HCT116 (cell line): ENCODE measurements around the gene DPP6. TPM values are rescaled to one million over a fixed set of nuclear protein-coding genes. Genes with fewer than 3 reads are reported as not detected.
A peak's percentile ranks its signal among the peaks of the same experiment; 100 is the strongest.
"Not testable (repeated sequence)": the region's sequence is repeated elsewhere in the genome, so short reads cannot be mapped to it uniquely, and the experiment has no call there.

Experiments
- ATAC-seq: fragments of 200-7000 bp; cut with Tn5 transposase; 2 replicates; pipeline ENCODE4 v1.9.1; 2020; ENCODE audit warnings: mild to moderate bottlenecking, moderate library complexity
- BruUV-seq: library from RNA; stranded (reverse); fragments of 400-500 nt; replicated peaks from 2 replicates; lab custom pipeline; 2021; lab: Mats Ljungman, UMichigan
- CTCF ChIA-PET: fragments of 300-600 bp; sonication (Branson Sonifier 250); formaldehyde crosslinking; loops from one replicate; lab custom pipeline; 2021; ENCODE audit warnings: antibody characterized with exemption; lab: Charles Lee
- POLR2A ChIA-PET: fragments of 300-600, 350-600 bp; sonication (Branson Sonifier 250); formaldehyde crosslinking; loops from one replicate; lab custom pipeline; 2021; ENCODE audit warnings: antibody characterized with exemption; lab: Charles Lee
- RAD21 ChIA-PET, 2 experiments: fragments of 300-600 bp; sonication (Branson Sonifier 250); formaldehyde crosslinking; loops; one replicate each; lab custom pipeline; 2023; ENCODE audit warnings: low total read pairs in 2 of 2; ENCODE audit not compliant: uncharacterized antibody in 2 of 2, unreplicated experiment in 2 of 2, low non-redundant PET in 1 of 2; lab: Charles Lee
- DNase-seq: peaks from one replicate; pipeline ENCODE4 v3.0.0-alpha.2; 2010; ENCODE audit warnings: low read depth, low spot score
- H2AFZ ChIP-seq: fragments of 200-600 bp; shearing (Covaris generic), sonication (generic); 2 replicates; pipeline ENCODE4 v1.6.1; 2017; ENCODE audit warnings: low read depth, mixed run types, mixed read lengths, antibody characterized with exemption, low read length; ENCODE audit not compliant: poor library complexity, severe bottlenecking
- H3K27ac ChIP-seq: 2 replicates; pipeline ENCODE4 v1.5.1; 2012; ENCODE audit warnings: low read depth, low read length
- H3K27me3 ChIP-seq: fragments of 200-600 bp; sonication (generic); 2 replicates; pipeline ENCODE4 v1.6.1; 2016; ENCODE audit warnings: mixed run types, low read length, mixed read lengths; ENCODE audit not compliant: insufficient read depth
- H3K36me3 ChIP-seq, 2 experiments: fragments of 200-500 bp in 1 of 2; fragments of 200-600 bp in 1 of 2; sonication (Bioruptor generic) in 1 of 2; sonication (generic) in 1 of 2; 2 replicates each; pipeline versions ENCODE4 v1.5.1 to v1.6.1; 2014 to 2016; ENCODE audit warnings: low read length in 2 of 2, inconsistent platforms in 1 of 2, mixed read lengths in 1 of 2, mixed run types in 1 of 2; ENCODE audit not compliant: insufficient read depth in 2 of 2, control insufficient read depth in 1 of 2
- H3K4me1 ChIP-seq, 2 experiments: fragments of 200-600 bp in 1 of 2; sonication (generic) in 1 of 2; 2 replicates each; pipeline versions ENCODE4 v1.5.1 to v1.6.1; 2012 to 2017; ENCODE audit warnings: low read length in 2 of 2, inconsistent platforms in 1 of 2, mild to moderate bottlenecking in 1 of 2, mixed read lengths in 1 of 2, mixed run types in 1 of 2, moderate library complexity in 1 of 2; ENCODE audit not compliant: insufficient read depth in 2 of 2, control insufficient read depth in 1 of 2
- H3K4me2 ChIP-seq: fragments of 200-600 bp; sonication (generic); 2 replicates; pipeline ENCODE4 v1.6.1; 2017; ENCODE audit warnings: mixed run types, low read length, mixed read lengths
- H3K4me3 ChIP-seq, 2 experiments: fragments of 200-600 bp in 1 of 2; sonication (generic) in 1 of 2; replicated peaks in 1 of 2; 2 replicates each; pipeline ENCODE4 v1.5.1; 2011 to 2016; ENCODE audit warnings: low read length in 2 of 2, control low read depth in 1 of 2, low read depth in 1 of 2, mild to moderate bottlenecking in 1 of 2, mixed read lengths in 1 of 2, mixed run types in 1 of 2
- H3K79me2 ChIP-seq: fragments of 200-600 bp; sonication (generic); 2 replicates; pipeline ENCODE4 v1.6.1; 2017; ENCODE audit warnings: mild to moderate bottlenecking, mixed run types, low read length, moderate library complexity, mixed read lengths; ENCODE audit not compliant: insufficient read depth
- H3K9ac ChIP-seq: fragments of 200-600 bp; sonication (generic); 2 replicates; pipeline ENCODE4 v1.6.1; 2016; ENCODE audit warnings: low read length, mixed read lengths
- H3K9me2 ChIP-seq: fragments of 200-600 bp; sonication (generic), shearing (Covaris generic); 2 replicates; pipeline ENCODE4 v1.6.1; 2017; ENCODE audit warnings: mixed run types, mild to moderate bottlenecking, moderate library complexity; ENCODE audit not compliant: insufficient read depth
- H3K9me3 ChIP-seq, 2 experiments: fragments of 200-500 bp in 1 of 2; fragments of 200-600 bp in 1 of 2; sonication (Bioruptor generic) in 1 of 2; sonication (generic) in 1 of 2; 2 replicates each; pipeline ENCODE4 v1.6.1; 2014 to 2017; ENCODE audit warnings: low read length in 2 of 2, mixed read lengths in 2 of 2, inconsistent platforms in 1 of 2, low read depth in 1 of 2, mild to moderate bottlenecking in 1 of 2, mixed run types in 1 of 2, moderate library complexity in 1 of 2; ENCODE audit not compliant: control insufficient read depth in 1 of 2, insufficient read depth in 1 of 2
- H4K20me1 ChIP-seq: fragments of 200-600 bp; sonication (generic), shearing (Covaris generic); 2 replicates; pipeline ENCODE4 v1.6.1; 2017; ENCODE audit warnings: mixed run types, mild to moderate bottlenecking, moderate library complexity; ENCODE audit not compliant: insufficient read depth
- REST ChIP-seq: IDR thresholded peaks from 2 replicates; pipeline ENCODE4 v1.6.1; 2012; ENCODE audit warnings: low read depth
- intact Hi-C: fragments of 100-400 bp; cut with micrococcal nuclease; formaldehyde crosslinking; loops from 2 replicates; pipeline ENCODE4 v1.10.0; 2022
- total RNA-seq: library from RNA; stranded (reverse); gene quantifications from one replicate; pipeline ENCODE4 v1.2.1, GENCODE V29; 2021; ENCODE audit not compliant: unreplicated experiment

Gene DPP6
- total RNA-seq, 1 experiment from 2014 or later = not detected

GRCh38 chr7:154055491-154056106, 3.4 kb downstream of the DPP6 start:
- H3K36me3 ChIP-seq, CTCF ChIA-PET, BruUV-seq, H3K27me3 ChIP-seq, H3K27ac ChIP-seq, H3K9ac ChIP-seq, ATAC-seq, H3K79me2 ChIP-seq, H3K9me3 ChIP-seq, RAD21 ChIA-PET, H4K20me1 ChIP-seq, intact Hi-C loops, H3K4me1 ChIP-seq, DNase-seq, H2AFZ ChIP-seq, H3K4me2 ChIP-seq, POLR2A ChIA-PET, H3K9me2 ChIP-seq, H3K4me3 ChIP-seq: not testable (repeated sequence)
- TF ChIP-seq REST = peak; percentile 22

GRCh38 chr7:154058783-154059182, 6.6 kb downstream of the DPP6 start:
- POLR2A ChIA-PET, H3K27me3 ChIP-seq, H3K9me3 ChIP-seq, H3K4me2 ChIP-seq, H2AFZ ChIP-seq, RAD21 ChIA-PET, intact Hi-C loops, H3K36me3 ChIP-seq, H4K20me1 ChIP-seq, CTCF ChIA-PET, H3K4me3 ChIP-seq, H3K27ac ChIP-seq, BruUV-seq, H3K9me2 ChIP-seq, H3K79me2 ChIP-seq, ATAC-seq, DNase-seq, H3K4me1 ChIP-seq, H3K9ac ChIP-seq: not testable (repeated sequence)

DNA sequence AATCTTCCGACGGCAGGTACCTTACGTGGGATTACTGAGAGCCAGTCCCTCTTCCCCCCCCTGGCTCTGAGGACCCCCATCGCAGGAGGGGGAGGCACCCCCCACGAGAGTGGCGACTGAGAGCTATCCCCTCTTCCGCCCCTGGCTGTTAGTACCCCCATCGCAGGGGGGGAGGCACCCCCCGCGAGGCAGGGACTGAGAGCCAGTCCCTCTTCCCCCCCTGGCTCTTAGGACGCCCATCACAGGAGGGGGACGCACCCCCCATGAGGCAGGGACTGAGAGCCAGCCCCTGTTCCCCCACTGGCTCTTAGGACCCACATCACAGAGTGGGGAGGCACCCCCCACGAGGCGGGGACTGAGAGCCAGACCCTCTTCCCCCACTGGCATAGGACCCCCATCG, 8.4 kb downstream of the DPP6 start:
- H3K9me2 ChIP-seq, POLR2A ChIA-PET, H3K27ac ChIP-seq, H3K4me1 ChIP-seq, H3K27me3 ChIP-seq, H3K79me2 ChIP-seq, H4K20me1 ChIP-seq, H3K36me3 ChIP-seq, RAD21 ChIA-PET, H3K9me3 ChIP-seq, DNase-seq, H3K4me3 ChIP-seq, H2AFZ ChIP-seq, CTCF ChIA-PET, intact Hi-C loops, ATAC-seq, H3K9ac ChIP-seq, H3K4me2 ChIP-seq, BruUV-seq: not testable (repeated sequence)

DNA sequence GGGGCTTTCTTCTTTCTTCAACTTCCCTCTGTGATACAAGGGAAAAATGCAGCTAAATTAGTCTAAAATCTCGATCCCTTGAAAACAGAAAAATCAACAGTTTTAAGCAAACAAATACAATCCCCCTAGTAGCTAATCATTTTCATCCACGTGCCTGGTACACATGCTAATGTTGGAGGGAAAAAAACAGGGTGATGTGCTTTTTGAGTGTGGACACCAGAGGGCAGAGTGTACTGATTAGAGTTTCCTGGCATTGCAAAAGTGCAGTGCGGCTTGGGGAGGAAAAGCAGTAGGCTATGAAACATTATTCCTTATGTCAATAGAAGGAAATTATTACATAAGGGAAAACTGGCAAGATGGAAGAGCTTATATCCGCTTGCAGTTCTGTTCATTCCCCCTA, 19.6 kb downstream of the DPP6 start:
- H3K36me3 ChIP-seq, H3K4me1 ChIP-seq, H4K20me1 ChIP-seq, H3K4me2 ChIP-seq, ATAC-seq, intact Hi-C loops, POLR2A ChIA-PET, RAD21 ChIA-PET, H3K9me3 ChIP-seq, CTCF ChIA-PET, H3K4me3 ChIP-seq, H3K27ac ChIP-seq, H3K79me2 ChIP-seq, H2AFZ ChIP-seq, H3K9me2 ChIP-seq, DNase-seq, H3K27me3 ChIP-seq, BruUV-seq, H3K9ac ChIP-seq: not testable (repeated sequence)
